ENCODE results near the gene TYROBP. TPM values are rescaled to one million over a fixed set of nuclear protein-coding genes. Genes with fewer than 3 reads are reported as not detected.

TYROBP gene
- total RNA-seq, 4 donors from 2014 or later, result 41.4 to 122 (median 117) TPM

DNA sequence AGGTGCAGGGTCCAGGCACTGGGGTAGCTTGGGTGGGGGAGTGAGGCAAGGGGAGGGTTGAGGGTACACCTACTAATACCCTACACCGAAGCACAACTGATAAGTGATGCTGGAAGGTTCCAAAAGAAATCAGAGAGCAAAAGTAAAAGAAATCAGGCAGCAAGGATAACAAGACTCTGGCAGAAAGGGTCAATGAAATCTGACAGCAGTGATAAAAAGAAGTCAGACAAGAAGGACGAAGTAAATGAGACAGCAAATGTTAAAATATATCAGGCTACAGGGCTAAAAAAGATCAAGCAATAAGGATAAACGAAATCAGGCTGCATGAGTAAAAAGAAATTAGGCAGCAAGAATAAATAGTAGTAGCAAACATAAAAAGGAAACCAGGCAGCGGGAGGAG, 32.7 kb upstream of the TYROBP start:
- DNase-seq (ENCODE audit: low spot score in 2 of 2), result no peak
- no peak overlapping the region for H3K27ac ChIP-seq
- TF ChIP-seq, protein P1, sequence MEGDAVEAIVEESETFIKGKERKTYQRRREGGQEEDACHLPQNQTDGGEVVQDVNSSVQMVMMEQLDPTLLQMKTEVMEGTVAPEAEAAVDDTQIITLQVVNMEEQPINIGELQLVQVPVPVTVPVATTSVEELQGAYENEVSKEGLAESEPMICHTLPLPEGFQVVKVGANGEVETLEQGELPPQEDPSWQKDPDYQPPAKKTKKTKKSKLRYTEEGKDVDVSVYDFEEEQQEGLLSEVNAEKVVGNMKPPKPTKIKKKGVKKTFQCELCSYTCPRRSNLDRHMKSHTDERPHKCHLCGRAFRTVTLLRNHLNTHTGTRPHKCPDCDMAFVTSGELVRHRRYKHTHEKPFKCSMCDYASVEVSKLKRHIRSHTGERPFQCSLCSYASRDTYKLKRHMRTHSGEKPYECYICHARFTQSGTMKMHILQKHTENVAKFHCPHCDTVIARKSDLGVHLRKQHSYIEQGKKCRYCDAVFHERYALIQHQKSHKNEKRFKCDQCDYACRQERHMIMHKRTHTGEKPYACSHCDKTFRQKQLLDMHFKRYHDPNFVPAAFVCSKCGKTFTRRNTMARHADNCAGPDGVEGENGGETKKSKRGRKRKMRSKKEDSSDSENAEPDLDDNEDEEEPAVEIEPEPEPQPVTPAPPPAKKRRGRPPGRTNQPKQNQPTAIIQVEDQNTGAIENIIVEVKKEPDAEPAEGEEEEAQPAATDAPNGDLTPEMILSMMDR (IDR thresholded peaks at IDR 0.05), result no peak
- TF ChIP-seq POLR2A (IDR thresholded peaks at IDR 0.05) (no peak), EP300 (IDR thresholded peaks at IDR 0.05) (no peak)
- peaks cover 0 to 71% (median 0%) of the 10 kb centered on the region in 3 donors for H3K36me3 ChIP-seq
- peaks cover 0 to 33% (median 8%) of the 10 kb centered on the region in 4 donors for H3K4me1 ChIP-seq
- no peak overlapping the region for H3K4me3 ChIP-seq
- WGBS, 2 donors, result 77% methylated on average over 4 of the region's 4 CpGs
- H3K27me3 ChIP-seq, result no peaks in the 10 kb centered on the region
- H3K9me3 ChIP-seq, result no peaks in the 10 kb centered on the region

DNA sequence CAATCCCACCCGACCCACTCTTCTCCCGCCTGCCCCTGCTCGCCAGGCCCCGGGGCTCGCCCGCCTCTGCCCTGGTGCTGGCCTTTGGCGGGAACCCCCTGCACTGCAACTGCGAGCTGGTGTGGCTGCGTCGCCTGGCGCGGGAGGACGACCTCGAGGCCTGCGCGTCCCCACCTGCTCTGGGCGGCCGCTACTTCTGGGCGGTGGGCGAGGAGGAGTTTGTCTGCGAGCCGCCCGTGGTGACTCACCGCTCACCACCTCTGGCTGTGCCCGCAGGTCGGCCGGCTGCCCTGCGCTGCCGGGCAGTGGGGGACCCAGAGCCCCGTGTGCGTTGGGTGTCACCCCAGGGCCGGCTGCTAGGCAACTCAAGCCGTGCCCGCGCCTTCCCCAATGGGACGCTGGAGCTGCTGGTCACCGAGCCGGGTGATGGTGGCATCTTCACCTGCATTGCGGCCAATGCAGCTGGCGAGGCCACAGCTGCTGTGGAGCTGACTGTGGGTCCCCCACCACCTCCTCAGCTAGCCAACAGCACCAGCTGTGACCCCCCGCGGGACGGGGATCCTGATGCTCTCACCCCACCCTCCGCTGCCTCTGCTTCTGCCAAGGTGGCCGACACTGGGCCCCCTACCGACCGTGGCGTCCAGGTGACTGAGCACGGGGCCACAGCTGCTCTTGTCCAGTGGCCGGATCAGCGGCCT, 32.1 kb upstream of the TYROBP start:
- H3K36me3 ChIP-seq, result peaks cover 0 to 64% (median 0%) of the 10 kb centered on the region in 3 donors
- H3K4me3 ChIP-seq, result no peak overlapping the region
- H3K9me3 ChIP-seq, result no peaks in the 10 kb centered on the region
- H3K4me1 ChIP-seq, result peaks cover 0 to 39% (median 13%) of the 10 kb centered on the region in 4 donors
- H3K27ac ChIP-seq, result no peak overlapping the region
- DNase-seq (ENCODE audit: low spot score in 2 of 2), result no peak
- H3K27me3 ChIP-seq, result no peaks in the 10 kb centered on the region
- TF ChIP-seq, protein P1 (IDR thresholded peaks at IDR 0.05), result no peak
- no peak for TF ChIP-seq POLR2A (IDR thresholded peaks at IDR 0.05)
- no peak for TF ChIP-seq EP300 (IDR thresholded peaks at IDR 0.05)
- WGBS, 2 donors, result 93 to 95% methylated on average over 28 to 51 of the region's 51 CpGs

DNA sequence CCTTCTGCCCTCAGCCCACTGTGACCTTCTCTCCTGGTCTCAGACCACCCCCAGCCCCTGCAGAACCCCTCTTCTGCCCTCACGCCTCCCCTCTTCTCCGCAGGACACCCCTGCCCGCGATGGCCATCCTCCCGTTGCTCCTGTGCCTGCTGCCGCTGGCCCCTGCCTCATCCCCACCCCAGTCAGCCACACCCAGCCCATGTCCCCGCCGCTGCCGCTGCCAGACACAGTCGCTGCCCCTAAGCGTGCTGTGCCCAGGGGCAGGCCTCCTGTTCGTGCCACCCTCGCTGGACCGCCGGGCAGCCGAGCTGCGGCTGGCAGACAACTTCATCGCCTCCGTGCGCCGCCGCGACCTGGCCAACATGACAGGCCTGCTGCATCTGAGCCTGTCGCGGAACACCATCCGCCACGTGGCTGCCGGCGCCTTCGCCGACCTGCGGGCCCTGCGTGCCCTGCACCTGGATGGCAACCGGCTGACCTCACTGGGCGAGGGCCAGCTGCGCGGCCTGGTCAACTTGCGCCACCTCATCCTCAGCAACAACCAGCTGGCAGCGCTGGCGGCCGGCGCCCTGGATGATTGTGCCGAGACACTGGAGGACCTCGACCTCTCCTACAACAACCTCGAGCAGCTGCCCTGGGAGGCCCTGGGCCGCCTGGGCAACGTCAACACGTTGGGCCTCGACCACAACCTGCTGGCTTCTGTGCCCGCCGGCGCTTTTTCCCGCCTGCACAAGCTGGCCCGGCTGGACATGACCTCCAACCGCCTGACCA, 31.4 kb upstream of the TYROBP start:
- 91 to 94% methylated on average over 18 to 51 of the region's 55 CpGs for WGBS, 2 donors
- Histone ChIP-seq H3K36me3 (peaks cover 0 to 57% (median 0%) of the 10 kb centered on the region in 3 donors), H3K27me3 (no peaks in the 10 kb centered on the region), H3K4me1 (peaks cover 0 to 42% (median 13%) of the 10 kb centered on the region in 4 donors), H3K27ac (no peak overlapping the region), H3K9me3 (no peaks in the 10 kb centered on the region), H3K4me3 (no peak overlapping the region)
- DNase-seq (ENCODE audit: low spot score in 2 of 2), result no peak
- TF ChIP-seq EP300 (IDR thresholded peaks at IDR 0.05) (no peak), POLR2A (IDR thresholded peaks at IDR 0.05) (no peak)
- TF ChIP-seq, protein P1 (IDR thresholded peaks at IDR 0.05), result no peak

DNA sequence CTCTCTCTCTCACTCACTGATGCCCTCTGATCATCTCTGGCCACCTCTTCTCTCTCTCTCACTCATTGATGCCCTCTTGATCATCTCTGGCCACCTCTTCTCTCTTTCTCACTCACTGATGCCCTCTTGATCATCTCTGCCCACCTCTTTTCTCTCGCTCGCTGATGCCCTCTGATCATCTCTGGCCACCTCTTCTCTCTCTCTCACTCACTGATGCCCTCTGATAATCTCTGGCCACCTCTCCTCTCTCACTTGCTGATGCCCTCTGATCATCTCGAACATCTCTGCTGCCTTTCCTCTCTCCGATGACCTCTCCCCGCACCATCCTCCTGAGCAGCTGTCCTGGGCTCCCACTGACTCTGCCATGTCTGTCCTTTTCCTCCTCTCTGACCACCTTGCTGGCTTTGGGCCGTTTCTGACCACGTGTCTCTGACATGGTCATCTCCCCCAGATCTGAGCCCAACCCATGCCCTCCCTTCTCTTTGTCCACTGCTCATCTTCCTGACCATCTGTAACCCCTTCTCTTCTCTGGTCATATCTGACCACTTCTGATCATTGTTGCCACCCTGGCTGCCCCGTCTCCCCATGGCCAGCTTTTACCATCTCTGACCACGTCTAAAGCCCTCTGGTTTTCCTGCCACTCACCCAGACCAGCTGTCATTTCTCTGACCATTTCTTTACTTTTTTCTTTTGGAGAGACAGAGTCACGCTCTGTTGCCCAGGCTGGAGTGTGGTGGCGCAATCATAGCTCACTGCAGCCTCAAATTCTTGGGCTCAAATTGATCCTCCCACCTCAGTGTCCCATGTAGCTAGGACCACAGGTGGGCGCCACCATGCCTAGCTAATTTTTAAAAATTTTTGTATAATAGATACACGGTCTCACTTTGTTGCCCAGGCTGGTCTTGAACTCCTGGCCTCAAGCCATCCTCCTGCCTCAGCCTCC, 30.5 kb upstream of the TYROBP start:
- Histone ChIP-seq H3K27ac (no peak overlapping the region), H3K4me1 (peaks cover 0 to 42% (median 13%) of the 10 kb centered on the region in 4 donors), H3K9me3 (no peaks in the 10 kb centered on the region), H3K27me3 (no peaks in the 10 kb centered on the region), H3K4me3 (peak overlapping the region in 1 of 4 donors; percentile 85), H3K36me3 (peaks cover 0 to 48% (median 0%) of the 10 kb centered on the region in 3 donors)
- no peak for TF ChIP-seq POLR2A (IDR thresholded peaks at IDR 0.05)
- no peak for TF ChIP-seq EP300 (IDR thresholded peaks at IDR 0.05)
- TF ChIP-seq, protein P1 (IDR thresholded peaks at IDR 0.05), result no peak
- DNase-seq (ENCODE audit: low spot score in 2 of 2), result no peak
- WGBS, 2 donors, result 77 to 81% methylated on average over 13 of the region's 13 CpGs
